AG10803 (cell line): Measurements from ENCODE around the gene CA10.

Experiments used
- DNase-seq: peaks from one replicate; pipeline ENCODE4 v3.0.0; 2010; ENCODE audit warnings: low read depth
- H3K4me3 ChIP-seq: 2 replicates; pipeline ENCODE4 v1.5.1; 2011; ENCODE audit warnings: mild to moderate bottlenecking, low read length, control low read depth
- TF ChIP-seq, protein P1 (sequence below): conservative IDR thresholded peaks from 2 replicates; pipeline ENCODE4 v1.5.1; 2011; ENCODE audit warnings: mild to moderate bottlenecking, low read length, control low read depth, inconsistent platforms

The CA10 gene

DNA sequence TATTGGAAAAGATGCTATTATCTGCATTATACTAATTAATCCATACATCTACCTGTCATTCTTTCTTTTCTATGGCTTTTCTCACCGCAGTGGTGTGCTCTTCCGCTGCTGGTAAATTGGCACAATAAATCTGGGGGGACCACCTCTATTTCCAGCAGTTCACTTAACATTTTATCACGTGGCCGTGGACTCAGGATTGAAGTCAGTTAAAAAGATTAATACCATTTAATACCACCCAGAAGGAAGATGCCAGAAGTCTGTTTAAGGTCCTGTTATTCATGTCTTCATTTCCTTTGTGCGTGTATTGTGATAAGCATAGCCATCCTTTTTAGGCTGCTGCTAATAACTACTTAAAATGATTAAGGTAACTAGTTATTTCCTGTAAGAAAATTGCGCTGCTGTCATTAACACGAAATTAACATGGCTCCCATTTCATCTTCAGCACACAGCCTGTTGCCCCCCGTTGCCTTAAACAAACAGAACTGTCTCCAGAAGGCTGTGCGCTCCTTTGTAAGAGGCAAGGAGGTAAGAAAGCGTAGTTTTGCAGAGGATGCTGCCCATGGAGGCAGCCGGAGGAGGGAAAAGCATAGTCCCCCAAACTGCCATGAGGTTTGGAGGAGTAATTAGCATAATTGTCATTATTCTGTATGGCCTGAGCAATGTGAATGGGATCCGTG lies 483.8 kb downstream of the CA10 start:
- H3K4me3 ChIP-seq, result no peak overlapping the region
- no peak for DNase-seq
- TF ChIP-seq, protein P1, sequence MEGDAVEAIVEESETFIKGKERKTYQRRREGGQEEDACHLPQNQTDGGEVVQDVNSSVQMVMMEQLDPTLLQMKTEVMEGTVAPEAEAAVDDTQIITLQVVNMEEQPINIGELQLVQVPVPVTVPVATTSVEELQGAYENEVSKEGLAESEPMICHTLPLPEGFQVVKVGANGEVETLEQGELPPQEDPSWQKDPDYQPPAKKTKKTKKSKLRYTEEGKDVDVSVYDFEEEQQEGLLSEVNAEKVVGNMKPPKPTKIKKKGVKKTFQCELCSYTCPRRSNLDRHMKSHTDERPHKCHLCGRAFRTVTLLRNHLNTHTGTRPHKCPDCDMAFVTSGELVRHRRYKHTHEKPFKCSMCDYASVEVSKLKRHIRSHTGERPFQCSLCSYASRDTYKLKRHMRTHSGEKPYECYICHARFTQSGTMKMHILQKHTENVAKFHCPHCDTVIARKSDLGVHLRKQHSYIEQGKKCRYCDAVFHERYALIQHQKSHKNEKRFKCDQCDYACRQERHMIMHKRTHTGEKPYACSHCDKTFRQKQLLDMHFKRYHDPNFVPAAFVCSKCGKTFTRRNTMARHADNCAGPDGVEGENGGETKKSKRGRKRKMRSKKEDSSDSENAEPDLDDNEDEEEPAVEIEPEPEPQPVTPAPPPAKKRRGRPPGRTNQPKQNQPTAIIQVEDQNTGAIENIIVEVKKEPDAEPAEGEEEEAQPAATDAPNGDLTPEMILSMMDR, result no peak

- DNase-seq, result no peak
- H3K4me3 ChIP-seq, result no peak overlapping the region
- TF ChIP-seq, protein P1, result no peak
These were observed 485.4 kb downstream of the CA10 start for GRCh38 chr17:51673070-51673469.

DNA sequence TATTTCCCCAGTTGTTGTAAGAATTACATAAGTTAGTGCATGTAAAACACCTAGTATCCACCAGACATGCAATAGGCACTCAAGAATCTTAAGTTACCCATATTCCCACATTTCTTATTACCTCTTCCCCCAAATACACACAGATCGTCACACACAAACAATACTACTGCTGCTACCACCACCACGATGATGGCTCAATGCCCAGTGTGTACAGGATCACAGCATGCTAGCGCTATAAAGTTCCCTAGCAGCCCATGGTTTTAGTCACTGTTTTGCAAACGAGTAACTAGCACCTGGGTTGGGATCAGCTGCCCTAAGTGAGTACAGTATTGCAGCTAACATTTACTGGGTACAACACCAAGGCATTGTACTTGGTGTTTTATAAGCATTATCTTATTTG lies 486.4 kb downstream of the CA10 start:
- DNase-seq, result no peak
- no peak overlapping the region for H3K4me3 ChIP-seq
- TF ChIP-seq, protein P1, result no peak

GRCh38 chr17:51670899-51671298 lies 487.6 kb downstream of the CA10 start:
- no peak overlapping the region for H3K4me3 ChIP-seq
- no peak for DNase-seq
- TF ChIP-seq, protein P1, result no peak

- no peak overlapping the region for H3K4me3 ChIP-seq
- TF ChIP-seq, protein P1, result no peak
- no peak for DNase-seq
These were observed 489.6 kb downstream of the CA10 start for GRCh38 chr17:51668963-51669246.

- no peak overlapping the region for H3K4me3 ChIP-seq
- TF ChIP-seq, protein P1, result no peak
- no peak for DNase-seq
These were observed 490.2 kb downstream of the CA10 start for GRCh38 chr17:51668155-51668962.

GRCh38 chr17:51667706-51668083 lies 490.8 kb downstream of the CA10 start:
- TF ChIP-seq, protein P1, result no peak
- no peak for DNase-seq
- H3K4me3 ChIP-seq, result no peak overlapping the region
